ENCODE data around the gene RIPPLY1. TPM values are rescaled to one million over a fixed set of nuclear protein-coding genes. Genes with fewer than 3 reads are reported as not detected.

The RIPPLY1 gene
- total RNA-seq, 4 donors from 2014 or later, result not detected

DNA sequence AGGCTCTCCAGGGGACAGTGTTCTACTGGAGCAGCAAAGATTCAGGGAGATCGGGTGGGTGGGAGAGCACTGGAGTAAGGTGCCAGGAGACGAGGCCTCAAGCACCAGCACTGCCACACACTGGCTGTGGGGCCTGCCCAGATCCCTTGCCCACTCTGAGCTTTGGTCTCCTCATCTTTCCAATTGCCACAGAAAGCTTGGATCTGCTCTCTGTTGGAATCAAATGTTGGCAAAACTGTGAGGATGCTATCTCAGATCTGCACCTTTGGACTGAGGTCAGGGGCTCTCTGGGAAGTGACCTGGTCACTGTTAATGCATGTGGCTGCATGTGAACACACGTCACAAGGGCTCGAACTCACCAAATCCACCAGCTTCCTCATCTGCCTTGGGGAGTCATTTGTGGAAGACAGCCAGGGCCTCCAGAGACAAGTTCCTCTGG lies 1.3 kb downstream of the RIPPLY1 start:
- DNase-seq (ENCODE audit: low spot score in 2 of 2), result no peak
- TF ChIP-seq CTCF (IDR thresholded peaks at IDR 0.05), result no peak
- TF ChIP-seq POLR2A (IDR thresholded peaks at IDR 0.05), result no peak
- 78 to 81% methylated on average over 4 of the region's 4 CpGs for WGBS, 2 donors
- H3K4me3 ChIP-seq (ENCODE audit: low read depth, poor library complexity, severe bottlenecking), result no peak overlapping the region
- intact Hi-C loops (cut with DNase I; ENCODE audit: low total_unique reads), result no loop called here

GRCh38 chrX:106901341-106901740 lies 1.8 kb downstream of the RIPPLY1 start:
- TF ChIP-seq POLR2A (IDR thresholded peaks at IDR 0.05) (no peak), CTCF (IDR thresholded peaks at IDR 0.05) (no peak)
- intact Hi-C loops (cut with DNase I; ENCODE audit: low total_unique reads), result no loop called here
- DNase-seq (ENCODE audit: low spot score in 2 of 2), result no peak
- WGBS, 2 donors, result 65 to 87% methylated on average over 3 of the region's 3 CpGs
- H3K4me3 ChIP-seq (ENCODE audit: low read depth, poor library complexity, severe bottlenecking), result no peak overlapping the region

DNA sequence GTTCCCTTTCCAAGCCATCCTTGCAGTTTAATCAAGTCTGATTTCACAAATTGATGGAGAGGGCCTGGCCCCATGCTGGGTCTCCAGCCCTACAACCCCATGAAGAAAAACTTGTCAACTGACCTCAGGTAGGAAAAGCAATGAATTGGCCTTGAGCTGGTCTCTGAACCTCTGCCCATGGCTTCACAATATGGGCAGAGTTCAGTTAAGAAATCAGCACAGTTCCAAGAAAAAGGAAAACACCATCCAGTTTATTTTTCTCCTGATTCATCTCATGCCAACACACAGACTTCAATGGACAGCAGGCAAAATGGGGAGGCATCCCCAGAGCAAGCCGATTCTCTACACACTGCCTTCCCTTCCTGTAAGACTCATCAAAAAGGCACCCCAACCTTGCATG lies 3.3 kb downstream of the RIPPLY1 start:
- WGBS, 2 donors, result 84 to 88% methylated on average over 1 of the region's 1 CpG
- TF ChIP-seq CTCF (IDR thresholded peaks at IDR 0.05) (no peak), POLR2A (IDR thresholded peaks at IDR 0.05) (no peak)
- no peak for DNase-seq (ENCODE audit: low spot score in 2 of 2)
- H3K4me3 ChIP-seq (ENCODE audit: low read depth, poor library complexity, severe bottlenecking), result no peak overlapping the region
- intact Hi-C loops (cut with DNase I; ENCODE audit: low total_unique reads), result no loop called here

- no peak overlapping the region for H3K4me3 ChIP-seq (ENCODE audit: low read depth, poor library complexity, severe bottlenecking)
- TF ChIP-seq POLR2A (IDR thresholded peaks at IDR 0.05) (no peak), CTCF (IDR thresholded peaks at IDR 0.05) (no peak)
- 52 to 71% methylated on average over 2 of the region's 2 CpGs for WGBS, 2 donors
- intact Hi-C loops (cut with DNase I; ENCODE audit: low total_unique reads), result no loop called here
- no peak for DNase-seq (ENCODE audit: low spot score in 2 of 2)
Observed at GRCh38 chrX:106899276-106899675, 3.9 kb downstream of the RIPPLY1 start.

- TF ChIP-seq CTCF (IDR thresholded peaks at IDR 0.05) (no peak), POLR2A (IDR thresholded peaks at IDR 0.05) (no peak)
- WGBS, 2 donors, result 36 to 67% methylated on average over 1 of the region's 1 CpG
- no peak for DNase-seq (ENCODE audit: low spot score in 2 of 2)
- intact Hi-C loops (cut with DNase I; ENCODE audit: low total_unique reads), result no loop called here
- no peak overlapping the region for H3K4me3 ChIP-seq (ENCODE audit: low read depth, poor library complexity, severe bottlenecking)
Observed at GRCh38 chrX:106898462-106898861, 4.7 kb downstream of the RIPPLY1 start.

DNA sequence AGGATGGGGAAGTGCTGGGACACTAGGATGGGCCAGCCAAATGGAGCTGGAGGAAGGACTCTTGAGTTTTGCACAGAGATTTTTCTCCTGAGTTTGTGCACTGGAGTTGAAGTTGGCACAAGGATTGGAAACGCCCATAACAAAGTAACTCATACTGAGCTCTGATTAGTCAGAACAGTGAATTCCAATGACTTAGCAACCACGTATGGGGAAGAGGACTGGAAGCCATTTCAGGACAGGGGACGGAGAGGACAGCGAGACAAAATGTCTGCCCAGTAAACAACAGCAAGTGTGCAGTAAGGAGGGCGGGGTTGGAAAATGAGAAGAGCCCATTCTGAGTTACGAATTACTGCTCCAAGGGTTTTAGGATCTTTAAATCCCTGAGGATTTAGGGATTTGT lies 5.9 kb downstream of the RIPPLY1 start:
- no peak for TF ChIP-seq POLR2A (IDR thresholded peaks at IDR 0.05)
- no peak for TF ChIP-seq CTCF (IDR thresholded peaks at IDR 0.05)
- no peak overlapping the region for H3K4me3 ChIP-seq (ENCODE audit: low read depth, poor library complexity, severe bottlenecking)
- intact Hi-C loops (cut with DNase I; ENCODE audit: low total_unique reads), result no loop called here
- WGBS, 2 donors, result 68 to 74% methylated on average over 6 of the region's 6 CpGs
- no peak for DNase-seq (ENCODE audit: low spot score in 2 of 2)

Data from lower leg skin (tissue), 4 donors.